GM23338 (cell line): ENCODE data around the gene BLOC1S6. TPM values are rescaled to one million over a fixed set of nuclear protein-coding genes. Genes with fewer than 3 reads are reported as not detected.

Source experiments
- ATAC-seq: fragments of 200-7000 bp; cut with Tn5 transposase; 3 replicates; pipeline ENCODE4 v1.9.1; 2020
- DNase-seq: peaks from one replicate; pipeline ENCODE4 v3.0.0-alpha.2; 2015; ENCODE audit warnings: low spot score
- H2AFZ ChIP-seq: fragments of 200-600 bp; sonication (generic); 2 replicates; pipeline ENCODE4 v1.8.0; 2016; ENCODE audit warnings: antibody characterized with exemption, mild to moderate bottlenecking, moderate library complexity
- H3F3A ChIP-seq: fragments of 200-600 bp; sonication (generic); replicated peaks from 2 replicates; pipeline ENCODE4 v1.8.0; 2017; ENCODE audit warnings: antibody characterized with exemption, mixed run types, low read depth
- H3K27ac ChIP-seq: fragments of 200-600 bp; sonication (generic); 2 replicates; pipeline ENCODE4 v1.6.1; 2016; ENCODE audit warnings: low read depth
- H3K27me3 ChIP-seq: fragments of 200-600 bp; sonication (generic); 2 replicates; pipeline ENCODE4 v1.8.0; 2016; ENCODE audit warnings: mild to moderate bottlenecking, mixed run types, moderate library complexity; ENCODE audit not compliant: insufficient read depth
- H3K36me3 ChIP-seq: fragments of 200-600 bp; sonication (generic); 2 replicates; pipeline ENCODE4 v1.8.0; 2016; ENCODE audit warnings: mild to moderate bottlenecking; ENCODE audit not compliant: insufficient read depth
- H3K4me1 ChIP-seq: fragments of 200-600 bp; sonication (generic); 2 replicates; pipeline ENCODE4 v1.8.0; 2016; ENCODE audit warnings: mild to moderate bottlenecking, moderate library complexity; ENCODE audit not compliant: insufficient read depth
- H3K4me2 ChIP-seq: fragments of 200-600 bp; sonication (generic); 2 replicates; pipeline ENCODE4 v1.7.1; 2017; ENCODE audit warnings: mixed run types
- H3K4me3 ChIP-seq: fragments of 200-600 bp; sonication (generic); 2 replicates; pipeline ENCODE4 v1.6.1; 2016; ENCODE audit warnings: mixed run types
- H3K79me2 ChIP-seq: fragments of 200-600 bp; sonication (generic); replicated peaks from 2 replicates; pipeline ENCODE4 v1.8.0; 2017; ENCODE audit warnings: mild to moderate bottlenecking; ENCODE audit not compliant: insufficient read depth
- H3K9me2 ChIP-seq: fragments of 200-600 bp; sonication (generic); 2 replicates; pipeline ENCODE4 v1.8.0; 2017; ENCODE audit not compliant: insufficient read depth
- H4K20me1 ChIP-seq: fragments of 200-600 bp; sonication (generic); replicated peaks from 2 replicates; pipeline ENCODE4 v1.8.0; 2017; ENCODE audit warnings: mild to moderate bottlenecking; ENCODE audit not compliant: insufficient read depth
- H3K27ac Mint-ChIP-seq: 2 replicates; pipeline ENCODE4 v1.8.0; 2020; ENCODE audit warnings: inconsistent platforms, mild to moderate bottlenecking, moderate library complexity, mixed read lengths
- H3K27me3 Mint-ChIP-seq: 3 replicates; pipeline ENCODE4 v1.8.0; 2022; ENCODE audit warnings: low read depth, mild to moderate bottlenecking, moderate library complexity, mixed read lengths, inconsistent platforms; ENCODE audit not compliant: insufficient read depth, poor library complexity
- H3K36me3 Mint-ChIP-seq: 3 replicates; pipeline ENCODE4 v1.8.0; 2021; ENCODE audit warnings: low read depth, mild to moderate bottlenecking, inconsistent platforms, moderate library complexity, mixed read lengths
- H3K4me1 Mint-ChIP-seq: 3 replicates; pipeline ENCODE4 v1.8.0; 2020; ENCODE audit warnings: mild to moderate bottlenecking, inconsistent platforms, mixed read lengths
- H3K4me3 Mint-ChIP-seq: 3 replicates; pipeline ENCODE4 v1.8.0; 2021; ENCODE audit warnings: moderate library complexity, mild to moderate bottlenecking, inconsistent platforms, mixed read lengths
- H3K9me3 Mint-ChIP-seq: 3 replicates; pipeline ENCODE4 v1.8.0; 2020; ENCODE audit warnings: moderate library complexity, mild to moderate bottlenecking, inconsistent platforms, mixed read lengths
- CREB1 ChIP-seq: fragments of 250-450 bp; sonication (Bioruptor Pico); IDR thresholded peaks from 2 replicates; pipeline ENCODE4 v1.5.0; 2020; ENCODE audit warnings: low read depth, mild to moderate bottlenecking, moderate library complexity
- CTCF ChIP-seq, 2 experiments: fragments of 200-600 bp in 1 of 2; sonication (generic) in 1 of 2; conservative IDR thresholded peaks; 2 replicates each; pipeline versions ENCODE4 v1.5.1 to v1.6.1; 2016 to 2017; ENCODE audit warnings: antibody characterized with exemption in 2 of 2, low read depth in 2 of 2, mild to moderate bottlenecking in 2 of 2, moderate library complexity in 1 of 2
- EZH2 ChIP-seq: fragments of 200-600 bp; sonication (generic); IDR thresholded peaks from one replicate; pipeline ENCODE4 v1.8.0; 2017; ENCODE audit warnings: antibody characterized with exemption, mild to moderate bottlenecking, low read depth; ENCODE audit not compliant: unreplicated experiment
- EZH2phosphoT487 ChIP-seq: fragments of 200-600 bp; sonication (generic); IDR thresholded peaks from one replicate; pipeline ENCODE4 v1.8.1; 2018; ENCODE audit warnings: antibody characterized with exemption; ENCODE audit not compliant: unreplicated experiment
- JUNB ChIP-seq: IDR thresholded peaks from one replicate; pipeline ENCODE4 v1.6.1; 2016; ENCODE audit warnings: antibody characterized with exemption; ENCODE audit not compliant: unreplicated experiment
- NANOG ChIP-seq: IDR thresholded peaks from 2 replicates; pipeline ENCODE4 v1.6.1; 2016; ENCODE audit warnings: antibody characterized with exemption, borderline replicate concordance
- POLR2AphosphoS5 ChIP-seq: IDR thresholded peaks from 2 replicates; pipeline ENCODE4 v1.6.1; 2016; ENCODE audit warnings: antibody characterized with exemption, low read depth
- ZNF114 ChIP-seq: fragments of 250-450 bp; sonication (Bioruptor Pico); IDR thresholded peaks from 2 replicates; pipeline ENCODE4 v1.5.0; 2020; ENCODE audit warnings: mild to moderate bottlenecking, moderate library complexity
- ZNF331 ChIP-seq: fragments of 250-450 bp; sonication (Bioruptor Pico); IDR thresholded peaks from 2 replicates; pipeline ENCODE4 v1.5.0; 2020; ENCODE audit warnings: low read depth, mild to moderate bottlenecking, moderate library complexity
- polyA plus RNA-seq: library from polyadenylated mRNA; unstranded; fragments of >200 nt; fragmentation: Nextera tagmentation; extraction: Ambion mirVana; gene quantifications from 2 replicates; pipeline ENCODE4 v1.2.1, GENCODE V29; 2016
- total RNA-seq: library from RNA; depleted of rRNA; stranded (reverse); fragments of >200 nt; shearing (Covaris generic); gene quantifications from 2 replicates; pipeline ENCODE4 v1.2.3, GENCODE V29; 2014
- TF ChIP-seq, protein P1 (sequence below): IDR thresholded peaks from one replicate; pipeline ENCODE4 v1.6.1; 2018; ENCODE audit warnings: antibody characterized with exemption; ENCODE audit not compliant: unreplicated experiment
- TF ChIP-seq, protein P2 (sequence below): fragments of 250-450 bp; sonication (Bioruptor Pico); IDR thresholded peaks from 2 replicates; pipeline ENCODE4 v1.5.0; 2020; ENCODE audit warnings: mild to moderate bottlenecking, moderate library complexity
- TF ChIP-seq, protein P3 (sequence below): IDR thresholded peaks from 2 replicates; pipeline ENCODE4 v1.6.1; 2016; ENCODE audit warnings: antibody characterized with exemption

BLOC1S6 gene
- total and polyA plus RNA-seq, 2 experiments from 2014 or later, result 20.9 to 28.4 TPM

- Histone ChIP-seq H3F3A (no peaks in the 10 kb centered on the region), H3K27ac (no peak within 1 kb of the TSS), H3K4me2 (peak within 1 kb of the TSS; percentile 94), H3K27me3 (peaks cover 47% of the 10 kb centered on the region), H2AFZ (peak within 1 kb of the TSS; percentile 99), H3K36me3 (no peaks in the 10 kb centered on the region), H3K9me2 (no peaks in the 10 kb centered on the region), H4K20me1 (no peaks in the 10 kb centered on the region), H3K79me2 (no peaks in the 10 kb centered on the region), H3K4me1 (peaks cover 4% of the 10 kb centered on the region; the same call in 1 of the 2 replicates), H3K4me3 (peak within 1 kb of the TSS; percentile 77)
- Mint-ChIP-seq H3K9me3 (peaks cover 29% of the 10 kb centered on the region), H3K27me3 (peaks cover 26% of the 10 kb centered on the region), H3K4me3 (peak within 1 kb of the TSS; percentile 78), H3K36me3 (no peaks in the 10 kb centered on the region), H3K27ac (no peak within 1 kb of the TSS), H3K4me1 (peaks cover 4% of the 10 kb centered on the region; the same call in 2 of the 3 replicates)
- TF ChIP-seq NANOG (no peak), EZH2 (no peak), CREB1 (CRISPR knock-in tag) (no peak), POLR2AphosphoS5 (no peak), CTCF (conservative IDR thresholded peaks at IDR 0.05; ENCODE audit: low read depth in 2 of 2) (no peak), JUNB (no peak), ZNF331 (CRISPR knock-in tag) (no peak), ZNF114 (CRISPR knock-in tag) (no peak), EZH2phosphoT487 (no peak)
- TF ChIP-seq, protein P1, sequence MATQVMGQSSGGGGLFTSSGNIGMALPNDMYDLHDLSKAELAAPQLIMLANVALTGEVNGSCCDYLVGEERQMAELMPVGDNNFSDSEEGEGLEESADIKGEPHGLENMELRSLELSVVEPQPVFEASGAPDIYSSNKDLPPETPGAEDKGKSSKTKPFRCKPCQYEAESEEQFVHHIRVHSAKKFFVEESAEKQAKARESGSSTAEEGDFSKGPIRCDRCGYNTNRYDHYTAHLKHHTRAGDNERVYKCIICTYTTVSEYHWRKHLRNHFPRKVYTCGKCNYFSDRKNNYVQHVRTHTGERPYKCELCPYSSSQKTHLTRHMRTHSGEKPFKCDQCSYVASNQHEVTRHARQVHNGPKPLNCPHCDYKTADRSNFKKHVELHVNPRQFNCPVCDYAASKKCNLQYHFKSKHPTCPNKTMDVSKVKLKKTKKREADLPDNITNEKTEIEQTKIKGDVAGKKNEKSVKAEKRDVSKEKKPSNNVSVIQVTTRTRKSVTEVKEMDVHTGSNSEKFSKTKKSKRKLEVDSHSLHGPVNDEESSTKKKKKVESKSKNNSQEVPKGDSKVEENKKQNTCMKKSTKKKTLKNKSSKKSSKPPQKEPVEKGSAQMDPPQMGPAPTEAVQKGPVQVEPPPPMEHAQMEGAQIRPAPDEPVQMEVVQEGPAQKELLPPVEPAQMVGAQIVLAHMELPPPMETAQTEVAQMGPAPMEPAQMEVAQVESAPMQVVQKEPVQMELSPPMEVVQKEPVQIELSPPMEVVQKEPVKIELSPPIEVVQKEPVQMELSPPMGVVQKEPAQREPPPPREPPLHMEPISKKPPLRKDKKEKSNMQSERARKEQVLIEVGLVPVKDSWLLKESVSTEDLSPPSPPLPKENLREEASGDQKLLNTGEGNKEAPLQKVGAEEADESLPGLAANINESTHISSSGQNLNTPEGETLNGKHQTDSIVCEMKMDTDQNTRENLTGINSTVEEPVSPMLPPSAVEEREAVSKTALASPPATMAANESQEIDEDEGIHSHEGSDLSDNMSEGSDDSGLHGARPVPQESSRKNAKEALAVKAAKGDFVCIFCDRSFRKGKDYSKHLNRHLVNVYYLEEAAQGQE, result no peak
- TF ChIP-seq, protein P2, sequence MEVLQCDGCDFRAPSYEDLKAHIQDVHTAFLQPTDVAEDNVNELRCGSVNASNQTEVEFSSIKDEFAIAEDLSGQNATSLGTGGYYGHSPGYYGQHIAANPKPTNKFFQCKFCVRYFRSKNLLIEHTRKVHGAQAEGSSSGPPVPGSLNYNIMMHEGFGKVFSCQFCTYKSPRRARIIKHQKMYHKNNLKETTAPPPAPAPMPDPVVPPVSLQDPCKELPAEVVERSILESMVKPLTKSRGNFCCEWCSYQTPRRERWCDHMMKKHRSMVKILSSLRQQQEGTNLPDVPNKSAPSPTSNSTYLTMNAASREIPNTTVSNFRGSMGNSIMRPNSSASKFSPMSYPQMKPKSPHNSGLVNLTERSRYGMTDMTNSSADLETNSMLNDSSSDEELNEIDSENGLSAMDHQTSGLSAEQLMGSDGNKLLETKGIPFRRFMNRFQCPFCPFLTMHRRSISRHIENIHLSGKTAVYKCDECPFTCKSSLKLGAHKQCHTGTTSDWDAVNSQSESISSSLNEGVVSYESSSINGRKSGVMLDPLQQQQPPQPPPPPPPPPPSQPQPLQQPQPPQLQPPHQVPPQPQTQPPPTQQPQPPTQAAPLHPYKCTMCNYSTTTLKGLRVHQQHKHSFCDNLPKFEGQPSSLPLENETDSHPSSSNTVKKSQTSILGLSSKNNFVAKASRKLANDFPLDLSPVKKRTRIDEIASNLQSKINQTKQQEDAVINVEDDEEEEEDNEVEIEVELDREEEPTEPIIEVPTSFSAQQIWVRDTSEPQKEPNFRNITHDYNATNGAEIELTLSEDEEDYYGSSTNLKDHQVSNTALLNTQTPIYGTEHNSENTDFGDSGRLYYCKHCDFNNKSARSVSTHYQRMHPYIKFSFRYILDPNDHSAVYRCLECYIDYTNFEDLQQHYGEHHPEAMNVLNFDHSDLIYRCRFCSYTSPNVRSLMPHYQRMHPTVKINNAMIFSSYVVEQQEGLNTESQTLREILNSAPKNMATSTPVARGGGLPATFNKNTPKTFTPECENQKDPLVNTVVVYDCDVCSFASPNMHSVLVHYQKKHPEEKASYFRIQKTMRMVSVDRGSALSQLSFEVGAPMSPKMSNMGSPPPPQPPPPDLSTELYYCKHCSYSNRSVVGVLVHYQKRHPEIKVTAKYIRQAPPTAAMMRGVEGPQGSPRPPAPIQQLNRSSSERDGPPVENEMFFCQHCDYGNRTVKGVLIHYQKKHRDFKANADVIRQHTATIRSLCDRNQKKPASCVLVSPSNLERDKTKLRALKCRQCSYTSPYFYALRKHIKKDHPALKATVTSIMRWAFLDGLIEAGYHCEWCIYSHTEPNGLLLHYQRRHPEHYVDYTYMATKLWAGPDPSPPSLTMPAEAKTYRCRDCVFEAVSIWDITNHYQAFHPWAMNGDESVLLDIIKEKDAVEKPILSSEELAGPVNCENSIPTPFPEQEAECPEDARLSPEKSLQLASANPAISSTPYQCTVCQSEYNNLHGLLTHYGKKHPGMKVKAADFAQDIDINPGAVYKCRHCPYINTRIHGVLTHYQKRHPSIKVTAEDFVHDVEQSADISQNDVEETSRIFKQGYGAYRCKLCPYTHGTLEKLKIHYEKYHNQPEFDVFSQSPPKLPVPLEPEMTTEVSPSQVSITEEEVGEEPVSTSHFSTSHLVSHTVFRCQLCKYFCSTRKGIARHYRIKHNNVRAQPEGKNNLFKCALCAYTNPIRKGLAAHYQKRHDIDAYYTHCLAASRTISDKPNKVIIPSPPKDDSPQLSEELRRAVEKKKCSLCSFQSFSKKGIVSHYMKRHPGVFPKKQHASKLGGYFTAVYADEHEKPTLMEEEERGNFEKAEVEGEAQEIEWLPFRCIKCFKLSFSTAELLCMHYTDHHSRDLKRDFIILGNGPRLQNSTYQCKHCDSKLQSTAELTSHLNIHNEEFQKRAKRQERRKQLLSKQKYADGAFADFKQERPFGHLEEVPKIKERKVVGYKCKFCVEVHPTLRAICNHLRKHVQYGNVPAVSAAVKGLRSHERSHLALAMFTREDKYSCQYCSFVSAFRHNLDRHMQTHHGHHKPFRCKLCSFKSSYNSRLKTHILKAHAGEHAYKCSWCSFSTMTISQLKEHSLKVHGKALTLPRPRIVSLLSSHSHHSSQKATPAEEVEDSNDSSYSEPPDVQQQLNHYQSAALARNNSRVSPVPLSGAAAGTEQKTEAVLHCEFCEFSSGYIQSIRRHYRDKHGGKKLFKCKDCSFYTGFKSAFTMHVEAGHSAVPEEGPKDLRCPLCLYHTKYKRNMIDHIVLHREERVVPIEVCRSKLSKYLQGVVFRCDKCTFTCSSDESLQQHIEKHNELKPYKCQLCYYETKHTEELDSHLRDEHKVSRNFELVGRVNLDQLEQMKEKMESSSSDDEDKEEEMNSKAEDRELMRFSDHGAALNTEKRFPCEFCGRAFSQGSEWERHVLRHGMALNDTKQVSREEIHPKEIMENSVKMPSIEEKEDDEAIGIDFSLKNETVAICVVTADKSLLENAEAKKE (CRISPR knock-in tag), result no peak
- TF ChIP-seq, protein P3, sequence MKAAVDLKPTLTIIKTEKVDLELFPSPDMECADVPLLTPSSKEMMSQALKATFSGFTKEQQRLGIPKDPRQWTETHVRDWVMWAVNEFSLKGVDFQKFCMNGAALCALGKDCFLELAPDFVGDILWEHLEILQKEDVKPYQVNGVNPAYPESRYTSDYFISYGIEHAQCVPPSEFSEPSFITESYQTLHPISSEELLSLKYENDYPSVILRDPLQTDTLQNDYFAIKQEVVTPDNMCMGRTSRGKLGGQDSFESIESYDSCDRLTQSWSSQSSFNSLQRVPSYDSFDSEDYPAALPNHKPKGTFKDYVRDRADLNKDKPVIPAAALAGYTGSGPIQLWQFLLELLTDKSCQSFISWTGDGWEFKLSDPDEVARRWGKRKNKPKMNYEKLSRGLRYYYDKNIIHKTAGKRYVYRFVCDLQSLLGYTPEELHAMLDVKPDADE, result no peak
- peak; percentile 88 for ATAC-seq
- peak; percentile 45 for DNase-seq
These were observed 47.4 kb downstream of the BLOC1S6 start, which contains the start of gene SQOR for GRCh38 chr15:45634432-45635190. SQOR (plus strand) TSS chr15:45635029; CDS start chr15:45658924, 23,895 bp downstream.
